Stimulated activated CD8-positive, alpha-beta memory T cell treated with anti-CD3 and anti-CD28 coated beads, Interleukin-4, amount 100 ng/mL, for 4 hours (primary cell): Measurements from ENCODE around the gene PTBP1.
A peak's percentile ranks its signal among the peaks of the same experiment; 100 is the strongest.

Experiments
- DNase-seq, 2 donors: peaks; one replicate each; pipeline ENCODE4 v3.0.0-alpha.2; 2020; ENCODE audit warnings: low read depth in 2 of 2, low spot score in 1 of 2

PTBP1 gene

GRCh38 chr19:795691-796581, 1.3 kb upstream of the PTBP1 start:
- DNase-seq: no peak

DNA sequence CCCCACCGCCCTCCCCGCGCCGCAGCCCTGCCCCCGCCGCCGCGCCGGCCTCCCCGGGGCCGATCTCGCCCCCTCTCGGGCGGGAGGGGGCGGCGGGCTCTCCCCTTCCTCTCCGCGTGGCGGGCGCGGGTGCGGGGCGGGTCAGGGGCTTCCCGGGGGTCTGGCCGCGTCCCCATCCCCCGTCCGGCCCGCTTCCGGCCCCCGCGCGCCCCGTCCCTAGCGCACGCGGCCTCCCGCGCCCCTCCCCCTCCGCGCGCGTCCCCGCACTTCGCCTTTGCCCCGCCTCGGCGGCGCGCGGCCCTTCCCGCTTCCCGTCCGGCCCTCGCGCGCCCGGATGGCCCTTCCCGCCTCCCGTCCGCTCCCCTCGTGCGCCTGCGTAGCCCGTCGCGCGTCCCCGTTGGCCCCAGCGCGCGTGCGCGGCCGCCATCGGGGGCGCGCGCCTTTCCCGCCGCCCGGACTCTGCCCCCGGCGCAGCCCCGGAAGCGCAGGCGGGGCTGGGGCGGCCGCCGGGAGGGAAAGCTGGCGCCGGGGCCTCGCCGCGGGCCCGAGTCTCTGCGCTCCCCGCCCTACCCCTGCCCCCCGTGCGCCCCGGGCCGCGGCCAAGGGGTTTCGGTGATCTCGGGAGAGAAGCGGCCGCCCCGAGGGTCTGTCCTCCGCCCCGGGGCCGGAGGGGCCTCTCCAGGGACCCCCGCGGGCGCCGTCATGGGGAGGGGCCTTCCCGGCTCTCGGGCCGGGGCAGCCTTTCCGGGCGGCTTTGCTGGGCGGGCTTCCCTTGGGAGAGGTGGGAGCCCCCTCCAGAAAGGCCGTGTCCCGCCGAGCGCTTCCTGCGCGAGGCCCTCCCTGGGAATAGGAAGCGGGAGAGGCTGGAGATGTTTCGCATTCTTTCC, 519 bp downstream of the PTBP1 start:
- peak; percentile 54 to 69 for DNase-seq

GRCh38 chr19:798415-799075, 1.3 kb downstream of the PTBP1 start:
- DNase-seq: no peak

DNA sequence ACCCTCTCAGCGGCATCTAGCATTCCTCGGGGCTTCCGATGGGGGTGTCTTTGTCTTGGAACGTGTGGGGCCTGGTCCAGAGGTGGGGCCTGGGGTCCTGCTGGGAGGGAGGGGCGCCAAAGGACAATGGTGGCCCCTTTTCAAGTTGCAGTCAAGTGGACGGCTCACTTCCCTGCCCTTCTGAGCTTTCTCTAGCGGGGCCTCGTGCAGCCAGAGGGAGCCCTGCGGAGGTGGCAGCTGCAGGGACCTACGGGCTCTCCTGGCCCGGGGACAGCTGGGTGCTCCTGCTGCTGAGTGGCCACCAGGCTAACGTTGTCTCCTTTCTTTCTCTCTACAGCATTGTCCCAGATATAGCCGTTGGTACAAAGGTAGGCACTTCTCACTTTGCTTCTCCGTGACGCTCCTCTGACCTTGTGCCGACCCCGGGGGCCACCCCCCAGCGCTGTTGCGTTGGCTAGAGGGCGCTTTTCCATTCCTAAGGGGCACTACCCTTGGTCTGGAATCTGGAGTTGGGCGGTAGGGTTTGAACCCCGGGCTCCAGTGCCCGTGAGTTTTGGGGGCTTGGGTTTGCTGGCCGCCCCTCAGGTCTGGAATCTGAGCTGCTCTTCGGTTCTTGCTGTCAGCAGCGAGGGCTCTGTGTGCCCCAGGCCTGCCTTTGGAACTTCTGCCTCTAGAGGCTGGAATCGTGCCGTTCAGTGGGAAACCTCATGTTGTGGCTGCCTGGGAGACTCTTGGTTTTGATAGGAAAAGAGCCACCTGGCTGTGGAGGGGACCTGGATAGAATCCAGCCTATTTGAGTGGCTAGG, 2.0 kb downstream of the PTBP1 start:
- DNase-seq: no peak

DNA sequence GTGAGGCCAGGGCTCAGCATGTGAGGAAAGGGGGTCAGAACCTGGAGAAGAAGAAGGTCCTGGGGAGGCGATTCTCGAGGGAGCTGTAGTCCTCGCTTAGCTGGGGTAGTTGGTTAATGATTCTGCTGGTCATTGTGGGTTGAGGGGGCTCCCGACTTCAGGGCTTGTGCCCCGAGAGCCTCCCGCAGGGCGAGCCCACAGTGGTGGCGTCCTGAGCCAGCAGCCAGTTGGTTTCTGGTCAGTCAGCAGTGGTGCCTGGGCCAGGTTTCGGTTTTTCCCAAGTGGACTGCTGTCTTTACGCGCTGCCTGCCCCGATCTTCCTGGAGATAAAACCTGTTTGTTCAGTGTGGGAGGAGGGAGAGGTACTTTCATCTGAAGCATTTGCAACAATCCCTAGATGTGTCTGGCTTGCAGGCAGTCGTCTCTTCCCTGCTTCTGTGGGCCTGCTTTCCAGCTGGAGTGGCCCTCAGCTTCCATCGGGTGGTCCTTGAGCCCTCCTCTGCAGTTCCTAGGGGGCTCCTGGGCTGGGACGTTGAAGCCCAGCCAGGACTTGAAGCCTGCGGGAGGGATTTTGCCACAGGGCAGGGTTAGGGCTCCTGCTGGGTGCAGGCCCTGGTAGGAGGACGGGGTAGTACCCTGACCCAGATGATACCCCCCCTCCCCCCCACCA, 3.2 kb downstream of the PTBP1 start:
- no peak for DNase-seq

DNA sequence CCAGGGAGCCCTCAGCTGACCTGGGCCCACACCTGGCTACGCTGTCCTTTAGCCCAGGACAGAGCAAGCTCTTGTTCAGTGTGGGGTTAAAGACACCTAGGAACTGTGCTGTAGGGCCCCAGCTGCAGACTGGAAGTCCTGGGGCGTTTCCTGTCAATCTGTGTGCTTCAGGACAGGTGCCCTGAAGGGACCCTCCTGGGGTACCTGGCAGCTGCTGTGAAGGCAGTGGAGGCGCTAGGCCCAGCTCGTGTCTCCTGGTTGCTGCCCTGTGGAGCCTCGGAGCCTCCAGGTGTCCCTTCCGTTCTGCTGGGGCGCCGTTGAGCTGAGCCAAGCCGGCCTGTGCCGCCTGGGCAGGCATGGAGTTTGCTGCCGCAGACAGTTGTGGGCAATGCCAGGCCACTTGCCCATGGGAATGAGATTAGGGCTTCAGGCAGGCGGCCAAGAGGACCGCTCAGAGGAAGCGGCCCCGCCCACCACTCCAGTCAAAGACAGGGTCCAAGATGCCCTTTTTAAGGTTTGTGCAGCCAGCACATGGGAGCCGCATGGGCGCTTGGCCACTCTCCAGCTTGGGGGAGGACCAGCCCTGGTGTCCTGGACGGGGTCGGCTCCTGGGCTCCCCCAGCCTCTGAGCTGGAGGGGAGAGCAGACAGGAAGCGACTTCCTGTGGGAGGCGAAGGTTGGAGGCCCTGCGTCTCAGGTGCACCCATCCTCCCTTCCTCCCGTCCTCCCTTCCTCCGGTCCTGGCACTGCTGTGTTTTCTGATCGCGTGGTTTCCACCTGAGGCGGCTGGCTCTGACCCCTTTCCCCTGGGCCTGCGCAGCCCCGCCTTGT, 4.0 kb downstream of the PTBP1 start:
- DNase-seq: no peak

DNA sequence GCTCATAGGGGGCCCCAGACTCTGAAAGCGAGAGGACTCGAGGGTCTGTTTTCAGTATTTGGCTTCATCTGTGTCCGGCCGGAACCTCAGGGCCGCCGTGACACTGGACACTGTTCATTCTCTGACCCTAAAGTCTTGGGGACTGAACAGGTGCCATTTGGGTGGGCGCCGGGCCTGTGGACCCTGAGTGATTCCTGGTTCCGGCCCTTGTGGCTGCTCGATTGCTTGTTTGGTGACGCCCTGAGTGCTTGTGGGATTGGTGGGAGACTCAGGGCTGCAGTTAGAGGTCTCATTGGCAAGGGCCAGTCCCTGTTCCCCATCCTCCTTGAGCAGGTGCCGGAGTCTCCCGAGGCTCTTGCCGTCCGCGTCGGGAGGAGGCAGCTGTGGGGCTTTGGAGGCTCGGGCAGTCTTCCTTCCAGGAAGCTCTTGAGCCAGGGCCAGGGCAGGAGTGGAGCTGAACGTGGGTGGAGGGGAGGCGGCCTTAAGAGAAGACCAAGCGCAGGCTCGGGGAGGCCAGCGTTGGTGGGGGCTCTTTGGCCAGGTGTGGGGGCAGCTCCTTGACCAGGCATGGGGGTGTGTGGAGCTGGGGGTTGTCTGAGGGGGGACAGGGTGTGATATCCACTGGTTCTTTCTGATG, 4.7 kb downstream of the PTBP1 start:
- DNase-seq: no peak

DNA sequence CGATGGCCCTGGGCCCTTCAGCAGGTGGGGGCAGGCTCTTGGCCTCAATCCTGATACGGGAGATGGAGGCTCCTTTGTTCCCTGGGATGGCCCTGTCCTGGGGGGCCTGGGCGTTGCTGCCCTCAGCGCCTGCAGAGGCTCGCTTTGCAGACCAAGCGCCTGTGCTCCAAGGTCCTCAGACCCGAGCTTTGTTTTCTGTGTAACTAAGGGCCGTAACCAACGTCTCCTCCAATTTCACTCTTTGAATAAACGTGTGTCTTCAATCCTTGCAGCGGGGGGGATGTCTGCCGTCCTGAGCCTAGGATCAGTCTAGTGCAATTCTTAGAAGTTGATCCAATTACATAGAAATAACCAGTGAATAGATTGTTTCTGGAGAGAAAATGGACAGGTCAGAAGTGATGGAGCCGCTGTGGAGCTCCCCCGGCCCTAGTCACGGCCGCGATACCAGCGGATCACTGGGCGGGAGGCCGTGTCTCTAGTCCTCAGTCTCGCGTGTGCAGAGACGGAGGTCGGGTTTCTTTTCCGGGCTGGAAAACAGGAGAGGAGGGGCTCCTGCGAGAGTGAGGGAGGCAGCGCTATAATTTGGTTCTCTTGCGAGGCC, 5.3 kb downstream of the PTBP1 start:
- DNase-seq: no peak

GRCh38 chr19:803099-803561, 5.9 kb downstream of the PTBP1 start:
- no peak for DNase-seq

DNA sequence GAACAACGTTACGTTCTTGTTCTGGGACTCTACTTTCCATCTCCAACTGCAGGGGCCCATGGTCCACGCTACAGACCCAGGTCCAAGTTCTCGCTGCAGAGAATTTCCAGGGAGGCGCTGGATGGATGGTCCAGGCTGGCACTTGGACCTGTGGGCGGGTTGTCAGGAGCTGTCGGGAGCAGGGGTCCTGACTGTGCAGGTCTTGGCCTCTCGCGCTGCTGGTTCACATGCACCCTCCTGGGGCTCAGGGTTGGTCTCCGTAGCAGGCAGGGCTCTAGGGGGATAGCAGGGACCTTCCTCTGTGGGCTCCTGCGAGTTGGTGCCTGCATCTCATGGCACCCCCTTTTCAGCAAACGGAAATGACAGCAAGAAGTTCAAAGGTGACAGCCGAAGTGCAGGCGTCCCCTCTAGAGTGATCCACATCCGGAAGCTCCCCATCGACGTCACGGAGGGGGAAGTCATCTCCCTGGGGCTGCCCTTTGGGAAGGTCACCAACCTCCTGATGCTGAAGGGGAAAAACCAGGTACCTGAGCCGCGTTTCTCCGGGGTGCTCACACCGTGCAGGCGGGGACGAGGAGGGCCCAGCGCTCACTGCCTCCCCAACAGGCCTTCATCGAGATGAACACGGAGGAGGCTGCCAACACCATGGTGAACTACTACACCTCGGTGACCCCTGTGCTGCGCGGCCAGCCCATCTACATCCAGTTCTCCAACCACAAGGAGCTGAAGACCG, 6.6 kb downstream of the PTBP1 start:
- DNase-seq: no peak

DNA sequence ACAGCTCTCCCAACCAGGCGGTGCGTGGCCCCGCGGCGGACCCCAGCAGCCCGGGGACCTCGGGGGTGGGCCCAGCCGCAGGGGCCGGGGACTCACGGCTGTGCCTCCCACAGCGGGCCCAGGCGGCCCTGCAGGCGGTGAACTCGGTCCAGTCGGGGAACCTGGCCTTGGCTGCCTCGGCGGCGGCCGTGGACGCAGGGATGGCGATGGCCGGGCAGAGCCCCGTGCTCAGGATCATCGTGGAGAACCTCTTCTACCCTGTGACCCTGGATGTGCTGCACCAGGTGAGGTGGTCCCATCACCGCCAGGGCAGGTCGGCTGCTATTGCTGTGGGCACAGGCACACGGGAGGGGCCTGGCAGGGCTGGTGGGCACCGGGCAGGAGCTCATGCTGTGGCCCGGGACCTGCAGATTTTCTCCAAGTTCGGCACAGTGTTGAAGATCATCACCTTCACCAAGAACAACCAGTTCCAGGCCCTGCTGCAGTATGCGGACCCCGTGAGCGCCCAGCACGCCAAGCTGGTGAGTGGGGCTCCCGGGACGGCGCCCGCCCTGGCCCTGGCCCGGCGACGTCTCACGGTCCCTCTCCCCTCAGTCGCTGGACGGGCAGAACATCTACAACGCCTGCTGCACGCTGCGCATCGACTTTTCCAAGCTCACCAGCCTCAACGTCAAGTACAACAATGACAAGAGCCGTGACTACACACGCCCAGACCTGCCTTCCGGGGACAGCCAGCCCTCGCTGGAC, 7.3 kb downstream of the PTBP1 start:
- DNase-seq: no peak

DNA sequence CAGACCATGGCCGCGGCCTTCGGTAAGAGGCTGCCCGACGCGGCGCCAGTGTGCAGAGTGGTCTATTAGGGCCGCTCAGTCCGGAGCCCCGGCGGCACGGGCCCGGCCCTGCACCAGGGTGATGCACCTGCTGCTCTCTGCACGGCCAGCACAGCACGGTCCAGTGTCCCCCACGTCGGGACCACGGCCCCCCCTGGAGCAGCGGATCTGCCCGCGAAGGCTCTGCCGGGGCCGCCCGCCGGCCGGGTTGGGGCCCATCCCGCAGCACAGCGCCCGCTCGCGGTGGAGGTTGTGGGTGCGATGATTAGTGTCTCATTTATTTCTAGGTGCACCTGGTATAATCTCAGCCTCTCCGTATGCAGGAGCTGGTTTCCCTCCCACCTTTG, 7.9 kb downstream of the PTBP1 start:
- DNase-seq: no peak

DNA sequence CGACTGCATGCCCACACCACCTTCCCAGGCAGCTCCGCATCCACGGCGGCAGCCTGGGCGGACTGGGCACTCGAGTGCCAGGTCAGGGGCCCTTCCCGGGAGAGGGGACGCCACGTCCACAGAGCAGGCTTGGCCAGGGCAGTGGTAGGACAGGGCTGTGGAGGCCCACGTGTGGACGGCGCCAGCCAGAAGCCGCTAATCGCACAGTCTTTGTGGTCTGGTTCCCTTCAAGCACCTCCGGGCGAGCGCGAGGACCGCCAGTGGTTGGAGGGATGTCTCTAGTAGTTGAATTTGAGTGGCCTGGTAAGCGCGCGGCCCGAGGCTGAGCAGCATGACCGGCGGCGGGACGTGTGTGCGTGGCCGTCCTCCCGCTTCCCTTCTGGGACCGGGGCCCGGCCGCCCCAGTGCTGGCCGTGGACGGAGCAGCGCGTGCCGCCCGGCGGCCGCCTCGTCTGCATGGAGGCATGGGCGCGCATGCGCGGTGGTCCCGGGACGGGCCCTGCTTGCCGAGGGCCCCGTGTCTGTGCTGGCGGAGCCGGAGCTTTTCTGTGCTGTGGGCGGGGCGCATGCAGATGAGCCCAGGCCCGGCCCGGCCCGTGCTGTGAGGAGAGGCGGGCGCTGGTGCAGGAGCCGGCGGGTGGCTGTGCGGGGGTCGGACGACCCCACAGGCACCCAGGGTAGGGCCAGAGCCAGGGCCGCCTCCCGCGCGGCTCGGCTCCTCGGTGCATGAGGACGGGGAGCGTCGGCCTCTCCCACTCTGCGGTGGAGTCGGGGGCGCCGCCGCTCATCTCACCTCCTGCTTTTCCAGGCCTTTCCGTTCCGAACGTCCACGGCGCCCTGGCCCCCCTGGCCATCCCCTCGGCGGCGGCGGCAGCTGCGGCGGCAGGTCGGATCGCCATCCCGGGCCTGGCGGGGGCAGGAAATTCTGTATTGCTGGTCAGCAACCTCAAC, 8.6 kb downstream of the PTBP1 start:
- DNase-seq: no peak

GRCh38 chr19:806815-807421, 9.7 kb downstream of the PTBP1 start:
- no peak for DNase-seq

- DNase-seq: no peak
These were observed 10.6 kb downstream of the PTBP1 start for GRCh38 chr19:807627-808422.
